HG03159 (cell line): Measurements from ENCODE around the gene DDX24.

Source experiments
- ATAC-seq: cut with Tn5 transposase; IDR thresholded peaks from one replicate; pipeline ENCODE4 v1.9.1; 2021; ENCODE audit warnings: mild to moderate bottlenecking, moderate library complexity; ENCODE audit not compliant: unreplicated experiment

Gene DDX24

DNA sequence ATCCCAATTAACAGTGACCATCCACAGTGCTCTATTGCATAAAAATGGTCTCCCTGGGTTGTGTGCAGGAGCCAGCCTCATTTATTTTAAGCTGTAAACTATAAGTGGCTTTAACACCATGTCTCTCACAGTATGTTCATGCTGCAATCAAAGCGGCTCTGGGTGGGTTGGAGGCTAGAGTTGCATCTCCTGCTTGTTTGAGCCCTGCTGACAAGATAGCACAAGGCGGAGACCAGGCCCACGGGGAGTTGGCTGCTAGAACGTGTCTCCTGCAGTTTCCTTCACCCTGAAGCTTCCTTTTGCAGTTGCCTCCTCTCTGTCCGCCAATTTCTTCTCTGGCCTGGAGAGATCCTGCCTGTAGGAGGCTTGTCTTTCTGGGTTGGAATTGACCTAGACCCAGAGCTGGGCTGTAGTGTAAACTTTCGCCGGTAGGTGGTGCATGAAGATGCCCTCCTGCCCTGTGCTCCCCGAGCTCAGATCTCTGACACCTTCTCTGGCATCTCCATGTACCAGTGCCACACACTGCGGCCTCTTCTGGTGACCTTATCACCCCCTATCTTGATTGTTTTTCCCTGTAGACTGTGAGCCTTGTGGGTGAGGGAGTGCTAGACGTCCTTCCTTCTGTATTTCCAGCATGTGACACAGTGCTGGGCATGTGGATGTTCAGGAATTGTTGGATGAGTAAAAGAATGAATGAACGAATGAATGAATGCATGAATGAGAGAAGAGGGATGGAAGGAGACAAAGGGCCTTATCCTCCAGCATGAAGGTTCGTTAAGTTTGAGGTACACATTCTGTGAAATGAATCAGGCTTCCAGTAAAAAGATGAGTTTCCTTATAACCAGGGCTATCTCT is 44.5 kb downstream of the DDX24 start:
- peak; percentile 94 for ATAC-seq

DNA sequence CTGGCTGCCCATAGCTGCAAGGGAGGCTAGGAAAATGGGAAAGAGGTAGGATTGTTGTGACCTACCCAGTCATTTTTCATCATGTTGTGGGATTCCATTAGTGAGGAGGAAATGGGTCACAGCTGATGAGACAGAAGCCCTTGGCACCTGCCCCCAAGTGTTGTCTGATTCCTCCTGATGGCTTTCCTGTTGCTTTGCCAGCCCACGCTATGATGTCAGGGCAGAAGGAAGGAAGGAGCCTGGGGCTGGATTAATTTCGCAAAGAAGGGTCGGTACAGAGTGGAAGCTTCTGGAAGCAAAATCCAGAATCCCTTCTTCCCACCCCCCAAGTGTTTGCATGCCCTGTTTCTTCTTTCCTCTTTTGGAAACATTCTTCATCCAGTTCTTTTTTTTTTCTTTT is 46.1 kb downstream of the DDX24 start:
- no peak for ATAC-seq

DNA sequence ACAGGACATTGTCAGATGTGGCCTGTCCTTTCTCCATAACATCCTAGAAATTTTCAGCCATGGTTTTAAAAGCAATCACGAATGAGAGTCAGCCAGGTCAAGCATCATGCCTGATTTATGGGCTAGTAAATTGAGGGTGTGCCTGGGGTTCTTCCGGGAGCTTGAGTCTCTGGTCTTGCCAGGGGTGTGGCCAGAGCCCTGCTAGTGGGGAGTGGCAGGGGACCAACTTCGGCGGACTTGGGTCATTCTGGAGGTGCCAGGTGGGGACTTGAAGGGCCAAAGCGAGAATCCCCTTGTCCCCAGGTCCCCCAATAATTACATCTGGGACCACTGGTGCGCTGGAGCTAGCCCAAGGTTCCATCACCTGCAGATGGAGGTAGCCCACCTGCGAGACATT is 49.1 kb downstream of the DDX24 start:
- no peak for ATAC-seq

DNA sequence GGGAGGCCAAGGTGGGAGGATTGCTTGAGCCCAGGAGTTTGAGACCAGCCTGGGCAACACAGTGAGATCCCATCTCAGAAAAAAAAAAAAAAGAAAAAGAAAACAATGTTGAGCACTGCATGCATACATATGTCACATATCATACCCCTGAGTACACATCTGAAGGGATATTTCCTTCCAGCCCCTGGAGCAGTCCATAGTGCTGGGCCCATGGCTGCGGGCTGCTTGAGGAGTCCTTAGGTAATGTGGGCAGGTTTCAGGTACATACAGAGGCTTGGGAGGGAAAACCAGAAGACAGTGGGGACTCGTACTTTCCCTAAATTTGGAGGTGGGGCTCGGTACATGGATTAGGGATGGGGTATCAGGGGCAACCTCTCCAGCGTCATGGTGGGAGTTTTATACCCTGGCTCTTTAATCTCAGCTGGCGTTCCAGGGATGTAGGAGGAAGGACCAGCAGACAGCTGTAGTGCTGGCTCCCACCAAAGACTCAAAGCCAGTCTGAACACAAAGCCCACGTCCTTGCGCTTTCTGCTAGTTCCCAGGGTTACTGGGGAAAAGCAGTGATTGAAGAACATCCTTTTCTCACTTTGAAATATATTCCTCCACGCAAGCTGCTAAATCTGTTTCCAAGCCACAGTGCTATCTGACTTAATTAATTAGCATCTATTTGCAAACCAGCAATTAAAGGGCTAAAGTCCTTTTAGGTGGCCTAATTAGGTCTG is 49.7 kb downstream of the DDX24 start:
- no peak for ATAC-seq

DNA sequence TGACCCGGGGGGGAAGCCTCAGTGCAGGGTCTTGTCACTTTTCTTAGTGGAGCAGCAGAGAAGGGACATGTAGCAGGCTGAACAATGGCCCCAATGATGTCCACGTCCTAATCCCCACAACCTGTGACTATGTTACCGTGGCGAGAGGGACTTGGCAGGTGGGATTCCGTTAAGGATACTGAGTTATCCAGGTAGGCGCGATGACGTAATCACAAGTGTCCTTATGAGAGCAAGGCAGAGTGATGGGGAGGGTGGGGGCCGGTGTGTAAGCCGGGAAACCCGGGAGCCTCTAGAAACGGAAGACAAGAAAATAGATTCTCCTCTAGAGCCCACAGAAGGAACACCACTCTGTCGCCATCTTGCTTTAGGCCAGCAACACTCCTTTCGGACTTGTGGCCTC is 50.4 kb downstream of the DDX24 start:
- ATAC-seq, result no peak

DNA sequence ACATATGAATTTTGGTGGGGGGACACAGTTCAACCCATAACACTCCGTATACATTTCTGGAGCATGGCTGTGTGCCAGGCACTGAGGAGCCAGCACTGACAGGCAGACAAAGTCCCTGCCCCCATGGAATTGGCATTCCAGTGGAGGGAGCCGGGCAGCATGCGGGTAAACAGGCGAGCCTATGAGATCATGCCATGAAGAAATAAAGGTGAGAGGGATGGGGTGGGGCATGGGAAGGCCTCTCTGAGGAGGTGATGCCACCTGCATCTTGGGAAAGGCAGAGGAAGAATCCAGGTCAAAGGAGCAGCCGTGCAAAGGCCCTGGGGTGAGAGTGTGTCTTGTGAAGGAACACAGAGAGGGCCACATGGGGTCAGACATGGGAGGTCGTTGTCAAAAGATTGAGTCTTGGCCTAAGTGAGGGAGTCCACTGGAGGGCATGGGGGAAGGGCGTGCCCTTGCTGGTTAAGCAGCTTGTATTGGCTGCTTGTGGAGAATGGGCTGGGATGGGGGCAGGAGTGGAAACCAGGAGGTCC is 51.3 kb downstream of the DDX24 start:
- no peak for ATAC-seq

DNA sequence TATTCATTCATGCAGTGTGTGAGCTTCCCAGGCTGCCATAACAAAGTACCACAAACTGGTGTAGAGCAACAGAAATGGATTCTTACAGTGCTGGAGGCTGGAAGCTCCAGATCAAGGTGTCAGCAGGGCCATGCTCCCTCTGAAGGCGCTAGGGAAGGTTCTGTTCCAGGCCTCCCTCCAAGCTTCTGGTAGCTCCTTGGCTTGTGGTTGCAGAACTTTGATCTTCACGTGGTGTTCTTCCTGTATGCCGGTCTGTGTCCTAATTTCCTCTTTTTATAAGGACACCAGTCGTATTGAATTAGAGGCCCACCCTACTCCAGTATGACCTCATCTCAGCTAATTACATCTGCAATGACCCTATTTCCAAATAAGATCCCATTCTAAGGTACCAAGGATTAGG is 51.7 kb downstream of the DDX24 start:
- no peak for ATAC-seq

DNA sequence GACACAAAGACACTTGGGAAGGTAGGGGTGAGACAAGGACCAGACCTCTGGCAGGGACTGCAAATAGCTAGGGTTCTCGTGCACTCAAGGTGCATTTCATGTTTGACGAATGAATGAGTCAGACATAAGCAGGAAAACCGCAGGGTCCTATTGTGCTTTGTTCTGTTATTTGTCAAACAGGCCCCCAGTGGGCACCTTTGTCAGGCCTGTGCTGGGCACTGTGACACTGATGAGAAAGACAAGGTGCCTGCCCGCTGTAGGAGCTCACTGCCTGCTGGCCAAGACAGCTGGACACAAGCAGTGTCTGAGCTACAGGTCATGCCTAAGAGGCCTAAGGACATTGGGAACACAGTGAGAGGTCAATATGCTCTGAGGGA is 52.6 kb downstream of the DDX24 start:
- ATAC-seq, result no peak

DNA sequence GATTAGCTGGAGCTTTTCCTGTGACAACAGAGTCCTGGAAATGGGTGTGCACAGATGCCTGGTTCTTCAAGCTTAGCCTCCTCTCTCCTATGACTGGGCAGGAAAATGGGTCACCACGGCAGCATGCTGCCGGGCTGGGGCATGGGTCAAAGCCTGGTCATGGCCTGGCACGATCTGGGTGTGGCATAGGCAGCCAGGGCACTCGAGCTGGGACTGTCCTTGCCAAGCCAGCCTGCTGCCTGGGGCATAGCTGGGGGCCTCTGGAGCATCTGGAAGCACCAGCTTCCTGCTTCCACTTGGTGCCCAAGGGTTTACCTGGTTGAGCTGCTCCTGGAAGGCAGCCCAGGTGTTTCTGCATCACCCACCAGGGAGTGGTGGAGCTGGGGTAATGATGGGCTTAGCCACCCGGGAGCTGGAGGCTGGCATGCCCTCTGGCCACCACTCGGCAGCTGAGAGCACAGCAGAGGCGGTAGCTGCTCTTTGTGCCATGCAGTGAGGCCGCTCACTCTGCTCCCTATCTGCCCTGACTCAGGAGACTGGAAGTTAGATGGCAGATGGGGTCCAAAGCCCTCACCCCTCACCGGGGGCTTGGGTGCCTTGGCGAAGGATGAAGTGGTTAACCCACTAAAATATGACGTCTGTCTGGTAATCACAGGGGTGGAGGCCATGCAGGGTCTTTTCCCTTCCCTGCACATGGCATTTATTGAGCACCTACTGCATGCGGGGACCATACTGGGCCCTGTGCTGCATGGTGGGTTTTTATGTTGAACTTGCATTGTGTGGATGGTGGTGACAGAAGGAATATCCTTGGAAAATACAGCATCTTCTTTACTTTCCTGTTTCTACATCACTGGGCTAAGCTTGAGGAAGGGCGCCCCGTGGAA is 53.2 kb downstream of the DDX24 start:
- ATAC-seq, result no peak

DNA sequence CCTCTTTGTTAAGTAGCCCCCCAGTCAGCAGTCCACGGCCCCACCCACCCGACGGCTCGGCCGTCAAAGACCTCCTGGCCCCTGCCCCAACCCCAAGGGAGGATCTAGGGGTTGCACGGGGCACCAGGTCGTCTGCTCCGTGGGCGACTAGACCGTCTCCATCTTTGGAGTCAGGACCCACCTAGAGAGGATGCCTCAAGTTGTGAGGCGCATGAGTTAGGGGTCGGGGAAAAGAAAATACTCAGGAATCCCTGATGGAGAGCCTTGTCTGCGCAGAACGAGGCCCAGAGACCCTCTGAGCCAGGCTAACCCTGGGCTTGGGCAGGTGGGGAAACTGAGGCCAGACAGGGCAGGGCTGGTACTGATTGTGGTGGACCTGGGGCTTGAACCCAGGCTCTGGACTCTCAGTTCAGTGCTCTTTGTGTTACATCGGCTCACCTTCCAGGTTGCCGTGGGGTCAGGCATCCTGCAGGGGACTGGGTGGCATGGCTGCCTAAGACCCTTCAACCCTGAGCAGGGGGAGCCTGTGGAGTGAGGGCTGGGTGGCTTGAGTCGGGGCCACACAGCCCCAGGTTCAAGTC is 54.0 kb downstream of the DDX24 start:
- no peak for ATAC-seq

DNA sequence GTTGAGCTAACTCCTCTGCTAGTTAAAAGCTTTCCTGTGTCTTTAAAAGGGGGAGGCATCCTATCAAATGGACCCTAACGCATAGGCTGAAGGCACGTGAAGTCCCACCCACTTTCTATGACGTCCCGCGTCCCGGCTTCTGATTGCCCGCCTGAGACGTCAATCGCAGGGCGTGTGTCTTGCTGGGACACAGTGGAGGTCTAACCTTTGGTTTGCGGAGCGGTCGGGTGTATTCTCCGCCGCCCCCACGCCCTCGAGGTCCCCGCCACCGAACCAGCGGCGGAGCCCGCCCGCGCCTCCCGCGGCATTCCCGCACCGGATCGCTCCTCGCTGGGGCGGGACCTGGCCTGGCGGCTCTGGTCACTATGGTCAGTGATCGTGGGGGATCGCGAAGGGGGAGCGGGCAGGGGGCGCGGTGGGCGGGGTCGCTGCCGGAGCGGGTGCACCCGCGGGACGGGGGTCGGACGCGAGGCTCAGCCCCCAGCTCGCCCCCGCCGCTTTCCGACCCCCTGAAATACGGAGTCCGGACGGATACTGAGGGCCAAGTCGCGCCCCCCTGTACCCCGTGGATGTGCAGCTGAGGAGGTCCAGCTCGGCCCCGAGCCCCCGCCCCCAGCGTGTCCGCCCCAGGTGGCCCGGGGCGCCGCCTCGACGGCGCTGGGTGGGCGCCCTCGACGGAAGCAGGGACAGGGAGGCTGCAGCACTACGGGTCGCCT is 54.7 kb downstream of the DDX24 start, which contains the start of gene OTUB2:
Gene OTUB2, plus strand, starts transcription at position 168 of the 716 bp plus-strand sequence. Its CDS starts 198 bp downstream, at position 366.
- peak; percentile 100 for ATAC-seq

DNA sequence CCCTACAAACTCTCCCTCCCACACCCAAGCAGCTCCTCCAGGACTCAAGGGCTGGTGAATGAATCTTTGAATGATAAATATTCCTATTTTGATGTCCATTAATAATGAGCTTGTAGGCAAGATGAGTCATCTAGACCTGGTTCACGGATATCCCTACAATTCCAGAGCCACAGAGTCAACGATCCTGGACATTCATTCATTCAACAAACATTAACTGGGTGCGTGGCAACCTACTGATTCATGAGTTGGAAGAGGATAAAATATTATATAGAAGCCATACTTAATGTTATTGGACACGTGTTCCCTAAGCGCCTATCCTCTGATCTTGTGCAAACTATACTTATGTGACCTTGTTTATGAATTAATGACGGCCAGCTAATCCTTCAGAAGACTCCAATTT is 55.3 kb downstream of the DDX24 start:
- no peak for ATAC-seq

DNA sequence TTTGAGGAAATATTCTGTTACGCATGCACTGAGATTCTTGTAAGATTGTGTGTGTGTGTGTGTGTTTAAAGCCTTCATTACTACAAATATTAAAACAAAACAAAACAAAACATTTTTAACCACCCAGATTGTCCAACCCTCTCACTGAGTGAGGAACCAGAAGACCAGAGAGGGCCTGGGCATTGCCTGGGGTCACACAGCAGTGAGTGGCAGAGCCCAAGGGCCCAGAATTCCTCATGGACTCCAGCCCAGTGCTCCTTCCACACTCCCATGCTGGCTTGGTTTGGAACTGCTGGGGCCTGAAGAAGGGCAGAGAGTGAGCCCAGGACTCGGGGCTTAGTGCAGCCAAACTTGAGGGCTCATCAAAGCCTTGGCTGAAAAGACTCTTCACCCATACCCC is 56.5 kb downstream of the DDX24 start:
- no peak for ATAC-seq

DNA sequence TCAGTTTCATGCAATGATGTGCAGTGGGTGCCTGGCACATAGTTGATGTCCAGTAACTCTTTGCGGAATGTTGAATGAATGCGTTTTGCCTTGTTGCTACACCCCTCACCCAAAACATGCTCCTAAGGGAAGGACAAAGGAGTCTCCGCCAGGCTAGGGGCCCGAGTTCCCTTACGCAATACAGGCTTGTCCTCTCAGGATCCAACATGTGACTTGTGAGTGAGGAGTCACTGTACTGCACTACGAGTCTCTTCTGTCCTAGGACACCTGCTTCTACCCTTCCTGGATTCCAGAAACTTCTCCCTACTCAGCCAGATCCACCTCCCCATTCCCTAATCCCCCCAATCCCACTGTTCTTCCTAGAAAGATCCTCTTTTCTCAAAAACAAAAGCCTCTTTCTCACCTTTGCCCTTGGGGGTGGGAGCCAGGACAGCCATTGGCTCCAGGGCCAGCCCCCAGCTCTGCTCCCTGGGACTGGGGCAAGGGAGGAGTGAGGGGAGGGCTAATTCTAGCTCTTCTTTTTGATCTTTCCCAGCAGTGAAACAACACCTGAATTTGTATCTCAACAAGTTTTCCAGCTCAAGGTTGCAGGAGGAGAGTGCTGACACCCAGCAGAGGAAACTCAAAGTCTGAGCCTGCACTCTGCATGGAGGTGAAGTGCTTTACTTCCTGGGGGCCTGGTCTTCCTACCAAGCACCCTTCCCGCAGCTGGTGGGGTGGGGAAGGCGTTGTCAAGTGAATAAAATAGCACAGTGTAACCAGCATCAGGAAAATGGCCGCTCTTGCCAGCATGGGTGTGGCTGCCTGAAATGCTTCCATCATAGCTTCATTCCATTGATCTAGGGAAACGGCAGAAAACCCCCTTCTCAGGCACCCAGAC is 58.2 kb downstream of the DDX24 start:
- no peak for ATAC-seq

DNA sequence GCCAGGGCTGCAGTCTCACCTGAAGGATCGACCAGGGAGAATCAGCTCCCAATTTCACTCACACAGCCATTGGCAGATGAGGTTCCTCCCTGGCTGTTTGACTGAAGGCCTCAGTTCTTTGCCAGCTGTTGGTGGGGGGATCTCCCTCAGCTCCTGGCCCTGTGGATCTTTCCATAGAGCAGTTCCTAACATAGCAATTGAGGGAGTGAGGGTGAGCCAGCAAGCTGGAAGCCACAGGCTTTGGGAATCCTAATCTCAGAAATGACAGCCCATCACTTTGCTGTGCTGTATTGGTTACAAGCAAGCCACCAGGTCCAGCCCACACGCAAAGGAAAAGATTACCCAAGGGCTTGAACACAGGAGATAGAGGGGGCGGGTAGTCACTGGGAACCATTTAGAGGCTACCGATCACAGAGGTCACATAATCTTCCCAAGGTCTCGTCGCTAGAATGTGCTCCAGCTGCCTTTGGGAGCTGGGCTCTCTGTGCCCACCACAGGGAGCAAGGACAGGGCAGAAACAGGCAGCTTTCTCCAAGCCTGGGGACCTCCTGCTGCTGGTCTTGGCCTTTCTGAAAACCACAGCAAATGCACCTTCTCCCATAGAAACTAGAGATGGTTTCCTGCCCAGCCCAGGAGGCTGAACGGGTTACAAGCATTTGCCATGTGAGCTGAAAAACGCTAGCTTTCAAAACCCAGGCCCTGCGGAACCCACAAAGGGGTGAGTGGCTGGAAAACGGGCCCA is 59.4 kb downstream of the DDX24 start:
- no peak for ATAC-seq

DNA sequence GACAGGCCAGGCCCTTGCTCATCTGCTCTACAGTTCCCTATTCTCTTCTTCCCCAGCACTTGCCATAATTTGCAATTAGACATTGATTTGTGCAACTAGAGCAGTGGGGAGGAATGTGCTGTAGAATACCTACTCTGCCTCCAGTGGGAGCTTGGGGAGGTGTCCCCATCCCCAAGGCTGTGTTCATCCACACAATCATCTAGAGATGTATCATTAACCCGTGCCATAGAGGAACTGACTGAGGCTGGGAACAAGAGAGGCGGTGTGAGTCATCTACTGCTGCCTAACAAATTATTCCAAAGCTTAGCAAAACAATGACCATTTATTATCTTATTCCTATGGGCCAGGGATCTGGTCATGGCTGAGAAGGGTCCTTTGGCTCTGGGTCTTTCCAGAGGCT is 60.0 kb downstream of the DDX24 start:
- ATAC-seq, result no peak

DNA sequence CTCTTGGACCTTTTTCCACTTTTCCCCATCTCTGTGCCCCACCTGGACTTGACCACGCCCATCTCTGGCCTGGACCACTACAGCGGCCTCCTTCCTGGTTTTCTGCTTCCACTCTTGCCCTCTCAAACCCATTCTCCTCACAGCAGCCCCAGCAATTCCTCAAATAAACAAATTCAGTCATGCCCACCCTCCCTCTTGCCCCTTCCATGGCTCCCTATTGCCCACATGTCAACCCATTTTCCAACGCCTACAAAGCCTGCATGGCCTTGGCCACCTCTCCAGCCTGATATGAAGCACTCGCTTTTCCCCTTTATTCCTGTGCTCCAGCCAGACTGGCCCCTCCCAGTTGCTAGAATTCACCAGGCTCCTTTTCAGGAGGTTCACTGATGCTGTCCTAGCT is 60.7 kb downstream of the DDX24 start:
- no peak for ATAC-seq

DNA sequence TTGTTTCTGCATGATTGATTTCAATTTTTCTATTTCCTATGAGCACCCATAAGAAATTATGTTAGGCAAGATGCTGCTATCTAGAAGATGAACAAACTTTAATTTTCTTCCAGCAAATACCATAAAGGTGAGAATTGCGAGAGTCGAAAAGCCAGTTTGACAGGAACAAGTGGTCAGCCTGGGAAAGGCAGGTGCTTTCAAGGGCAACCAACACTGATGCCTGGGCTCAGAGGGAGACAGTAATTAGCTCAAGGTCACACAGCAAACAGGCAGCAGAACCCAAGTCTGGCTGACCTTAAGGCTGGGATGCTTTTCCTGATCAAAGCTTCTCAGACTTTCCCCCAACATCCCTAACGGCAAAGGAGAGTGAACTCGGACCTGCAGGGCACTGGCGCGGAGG is 61.7 kb downstream of the DDX24 start:
- ATAC-seq, result no peak
